Measurements from ENCODE around the gene RGS7.
"Not testable (repeated sequence)": the region's sequence is repeated elsewhere in the genome, so short reads cannot be mapped to it uniquely, and the experiment has no call there.

RGS7 gene

GRCh38 chr1:240766831-240767230 is 590.2 kb downstream of the RGS7 start:
- no peak for DNase-seq (ENCODE audit: low read depth)
- H3K4me3 ChIP-seq (ENCODE audit: low read depth, low read length) = no peak overlapping the region
- TF ChIP-seq CTCF (IDR thresholded peaks at IDR 0.05; ENCODE audit: low read depth, low read length, missing control alignments) = no peak

DNA sequence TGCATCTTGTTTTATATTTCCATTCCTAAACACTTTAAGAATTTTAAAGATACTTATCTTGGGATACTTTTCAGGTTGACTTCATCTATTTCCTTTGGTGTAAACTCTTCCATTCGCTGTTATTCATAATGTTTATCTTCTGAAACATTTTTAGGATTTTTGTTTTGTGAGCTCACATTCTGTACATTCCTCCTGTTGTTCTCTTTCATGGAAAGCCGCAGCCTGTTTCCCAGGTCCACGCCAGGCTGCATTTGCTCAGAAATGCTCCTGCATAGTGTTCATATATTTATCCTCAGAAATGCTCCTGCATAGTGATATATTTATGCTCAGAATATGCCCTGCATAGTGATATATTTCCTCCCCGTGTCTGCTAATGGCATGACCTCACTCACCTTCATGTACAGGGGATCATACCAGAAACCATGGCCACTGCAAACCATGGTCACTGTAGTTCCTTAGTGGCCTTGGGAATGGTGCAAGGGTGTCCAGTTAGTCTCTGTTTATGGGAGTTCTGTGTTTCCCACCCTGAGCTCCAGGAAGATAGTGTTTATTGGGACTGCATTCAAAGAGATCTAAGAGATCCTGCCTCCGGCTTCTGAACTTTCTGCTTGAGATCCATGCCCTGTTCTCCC is 591.2 kb downstream of the RGS7 start:
- no peak for TF ChIP-seq CTCF (IDR thresholded peaks at IDR 0.05; ENCODE audit: low read depth, low read length, missing control alignments)
- no peak overlapping the region for H3K4me3 ChIP-seq (ENCODE audit: low read depth, low read length)
- no peak for DNase-seq (ENCODE audit: low read depth)

- no peak for TF ChIP-seq CTCF (IDR thresholded peaks at IDR 0.05; ENCODE audit: low read depth, low read length, missing control alignments)
- DNase-seq (ENCODE audit: low read depth) = no peak
- no peak overlapping the region for H3K4me3 ChIP-seq (ENCODE audit: low read depth, low read length)
Measured at GRCh38 chr1:240763771-240764170, 593.2 kb downstream of the RGS7 start.

DNA sequence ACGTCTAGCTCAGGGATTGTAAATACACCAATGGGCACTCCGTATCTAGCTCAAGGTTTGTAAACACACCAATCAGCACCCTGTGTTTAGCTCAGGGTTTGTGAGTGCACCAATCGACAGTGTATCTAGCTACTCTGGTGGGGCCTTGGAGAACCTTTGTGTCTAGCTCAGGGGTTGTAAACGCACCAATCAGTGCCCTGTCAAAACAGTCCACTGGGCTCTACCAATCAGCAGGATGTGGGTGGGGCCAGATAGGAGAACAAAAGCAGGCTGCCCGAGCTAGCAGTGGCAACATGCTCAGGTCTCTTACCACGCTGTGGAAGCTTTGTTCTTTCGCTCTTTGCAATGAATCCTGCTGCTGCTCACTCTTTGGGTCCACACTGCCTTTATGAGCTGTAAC is 593.9 kb downstream of the RGS7 start:
- not testable (repeated sequence) for H3K4me3 ChIP-seq (ENCODE audit: low read depth, low read length); DNase-seq (ENCODE audit: low read depth)

DNA sequence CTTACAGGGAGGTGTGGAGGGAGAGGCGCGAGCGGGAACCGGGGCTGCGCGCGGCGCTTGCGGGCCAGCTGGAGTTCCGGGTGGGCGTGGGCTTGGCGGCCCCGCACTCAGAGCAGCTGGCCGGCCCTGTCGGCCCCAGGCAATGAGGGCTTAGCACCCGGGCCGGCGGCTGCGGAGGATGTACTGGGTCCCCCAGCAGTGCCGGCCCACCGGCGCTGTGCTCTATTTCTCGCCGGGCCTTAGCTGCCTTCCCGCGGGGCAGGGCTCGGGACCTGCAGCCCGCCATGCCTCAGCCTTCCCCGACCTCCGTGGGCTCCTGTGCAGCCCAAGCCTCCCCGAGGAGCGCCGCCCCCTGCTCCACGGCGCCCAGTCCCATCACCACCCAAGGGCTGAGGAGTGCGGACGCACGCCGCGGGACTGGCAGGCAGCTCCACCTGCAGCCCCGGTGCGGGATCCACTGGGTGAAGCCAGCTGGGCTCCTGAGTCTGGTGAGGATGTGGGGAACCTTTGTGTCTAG is 594.5 kb downstream of the RGS7 start:
- DNase-seq (ENCODE audit: low read depth); H3K4me3 ChIP-seq (ENCODE audit: low read depth, low read length): not testable (repeated sequence)

DNA sequence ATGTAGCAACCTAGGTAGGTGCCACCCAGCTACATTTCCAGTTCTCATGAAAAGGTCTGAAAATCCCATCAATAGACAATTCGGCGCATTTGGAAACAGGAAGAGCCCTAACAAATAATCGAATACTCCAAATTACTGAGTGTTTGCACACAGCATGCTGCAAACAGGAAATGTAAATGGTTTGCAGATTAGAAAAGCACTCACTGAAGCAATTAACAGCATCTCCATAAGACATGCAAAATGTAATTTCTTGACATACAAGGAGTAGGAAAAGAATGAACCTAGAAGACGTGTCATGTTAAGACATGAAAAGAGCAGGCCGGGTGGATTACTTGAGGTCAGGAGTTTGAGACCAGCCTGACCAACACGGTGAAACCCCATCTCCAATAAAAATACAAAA is 598.2 kb downstream of the RGS7 start:
- not testable (repeated sequence) for DNase-seq (ENCODE audit: low read depth); H3K4me3 ChIP-seq (ENCODE audit: low read depth, low read length)

GRCh38 chr1:240758296-240758695 is 598.7 kb downstream of the RGS7 start:
- H3K4me3 ChIP-seq (ENCODE audit: low read depth, low read length) = no peak overlapping the region
- no peak for DNase-seq (ENCODE audit: low read depth)
- no peak for TF ChIP-seq CTCF (IDR thresholded peaks at IDR 0.05; ENCODE audit: low read depth, low read length, missing control alignments)

- no peak overlapping the region for H3K4me3 ChIP-seq (ENCODE audit: low read depth, low read length)
- DNase-seq (ENCODE audit: low read depth) = no peak
- TF ChIP-seq CTCF (IDR thresholded peaks at IDR 0.05; ENCODE audit: low read depth, low read length, missing control alignments) = no peak
Measured at GRCh38 chr1:240747907-240748306, 609.1 kb downstream of the RGS7 start.

GRCh38 chr1:240743705-240744104 is 613.3 kb downstream of the RGS7 start:
- H3K4me3 ChIP-seq (ENCODE audit: low read depth, low read length) = no peak overlapping the region
- DNase-seq (ENCODE audit: low read depth) = no peak
- TF ChIP-seq CTCF (IDR thresholded peaks at IDR 0.05; ENCODE audit: low read depth, low read length, missing control alignments) = no peak
